ENCODE data around the gene ATP9A.

ATP9A gene

GRCh38 chr20:51553897-51554486 lies 214.2 kb downstream of the ATP9A start:
- Histone ChIP-seq H3K36me3 (ENCODE audit: insufficient read depth, low read length) (no peaks in the 10 kb centered on the region; the same call in 1 of the 2 replicates), H3K79me2 (ENCODE audit: insufficient read depth, low read length) (no peaks in the 10 kb centered on the region), H3K4me3 (ENCODE audit: low read depth, low read length, poor library complexity, severe bottlenecking) (no peak overlapping the region), H2AFZ (ENCODE audit: low read length) (no peak overlapping the region), H3K9me2 (ENCODE audit: low read depth, low read length) (no peaks in the 10 kb centered on the region), H4K20me1 (ENCODE audit: insufficient read depth, low read length) (no peaks in the 10 kb centered on the region), H3K9me3 (ENCODE audit: low read length) (no peaks in the 10 kb centered on the region), H3K27me3 (ENCODE audit: insufficient read depth, low read length) (peaks cover 10% of the 10 kb centered on the region; the same call in 1 of the 2 replicates), H3K27ac (ENCODE audit: low read depth, low read length, poor library complexity, severe bottlenecking) (no peak overlapping the region), H3K9ac (ENCODE audit: low read length) (no peak overlapping the region), H3K4me2 (ENCODE audit: low read length) (no peak overlapping the region), H3K4me1 (ENCODE audit: insufficient read depth, low read length, severe bottlenecking) (peaks cover 12% of the 10 kb centered on the region), H3F3A (ENCODE audit: insufficient read depth, low read length) (no peaks in the 10 kb centered on the region)
- TF ChIP-seq EZH2 (IDR thresholded peaks at IDR 0.05; ENCODE audit: borderline replicate concordance, low read length) = no peak
- TF ChIP-seq CTCF (IDR thresholded peaks at IDR 0.05; ENCODE audit: low read length) = no peak

- Histone ChIP-seq H3K9ac (ENCODE audit: low read length) (no peak overlapping the region), H3K4me3 (ENCODE audit: low read depth, low read length, poor library complexity, severe bottlenecking) (no peak overlapping the region), H2AFZ (ENCODE audit: low read length) (no peak overlapping the region), H3K9me2 (ENCODE audit: low read depth, low read length) (no peaks in the 10 kb centered on the region), H3F3A (ENCODE audit: insufficient read depth, low read length) (no peaks in the 10 kb centered on the region), H3K27me3 (ENCODE audit: insufficient read depth, low read length) (peaks cover 7% of the 10 kb centered on the region; the same call in 1 of the 2 replicates), H3K9me3 (ENCODE audit: low read length) (no peaks in the 10 kb centered on the region), H3K79me2 (ENCODE audit: insufficient read depth, low read length) (no peaks in the 10 kb centered on the region), H3K4me2 (ENCODE audit: low read length) (no peak overlapping the region), H3K4me1 (ENCODE audit: insufficient read depth, low read length, severe bottlenecking) (peaks cover 12% of the 10 kb centered on the region), H3K36me3 (ENCODE audit: insufficient read depth, low read length) (no peaks in the 10 kb centered on the region; the same call in 1 of the 2 replicates), H3K27ac (ENCODE audit: low read depth, low read length, poor library complexity, severe bottlenecking) (no peak overlapping the region), H4K20me1 (ENCODE audit: insufficient read depth, low read length) (no peaks in the 10 kb centered on the region)
- no peak for TF ChIP-seq EZH2 (IDR thresholded peaks at IDR 0.05; ENCODE audit: borderline replicate concordance, low read length)
- no peak for TF ChIP-seq CTCF (IDR thresholded peaks at IDR 0.05; ENCODE audit: low read length)
These were observed 217.0 kb downstream of the ATP9A start for GRCh38 chr20:51551186-51551585.

GRCh38 chr20:51549474-51549873 lies 218.7 kb downstream of the ATP9A start:
- H3K9me2 ChIP-seq (ENCODE audit: low read depth, low read length) = no peaks in the 10 kb centered on the region
- no peaks in the 10 kb centered on the region for H4K20me1 ChIP-seq (ENCODE audit: insufficient read depth, low read length)
- H3K9me3 ChIP-seq (ENCODE audit: low read length) = no peaks in the 10 kb centered on the region
- no peak overlapping the region for H2AFZ ChIP-seq (ENCODE audit: low read length)
- H3K36me3 ChIP-seq (ENCODE audit: insufficient read depth, low read length) = no peaks in the 10 kb centered on the region
- no peak for TF ChIP-seq EZH2 (IDR thresholded peaks at IDR 0.05; ENCODE audit: borderline replicate concordance, low read length)
- TF ChIP-seq CTCF (IDR thresholded peaks at IDR 0.05; ENCODE audit: low read length) = no peak
- H3K79me2 ChIP-seq (ENCODE audit: insufficient read depth, low read length) = no peaks in the 10 kb centered on the region
- H3K27me3 ChIP-seq (ENCODE audit: insufficient read depth, low read length) = peaks cover 3% of the 10 kb centered on the region; the same call in 1 of the 2 replicates
- H3K4me3 ChIP-seq (ENCODE audit: low read depth, low read length, poor library complexity, severe bottlenecking) = no peak overlapping the region
- no peak overlapping the region for H3K4me2 ChIP-seq (ENCODE audit: low read length)
- H3F3A ChIP-seq (ENCODE audit: insufficient read depth, low read length) = no peaks in the 10 kb centered on the region
- no peak overlapping the region for H3K27ac ChIP-seq (ENCODE audit: low read depth, low read length, poor library complexity, severe bottlenecking)
- peaks cover 8% of the 10 kb centered on the region for H3K4me1 ChIP-seq (ENCODE audit: insufficient read depth, low read length, severe bottlenecking)
- no peak overlapping the region for H3K9ac ChIP-seq (ENCODE audit: low read length)
